Measurements from ENCODE around the gene NEK11. TPM values are rescaled to one million over a fixed set of nuclear protein-coding genes. Genes with fewer than 3 reads are reported as not detected.

The NEK11 gene
- polyA plus RNA-seq, 1 of the 3 experiments (the other 2 are of a cell fraction) = 4.7 TPM

- no peak for TF ChIP-seq FOSL2 (IDR thresholded peaks at IDR 0.05; ENCODE audit: borderline replicate concordance, low read depth)
- TF ChIP-seq RFX5 (IDR thresholded peaks at IDR 0.05; ENCODE audit: low read length) = no peak
- TF ChIP-seq MEF2A (IDR thresholded peaks at IDR 0.05; ENCODE audit: borderline replicate concordance, low read depth) = no peak
- no peak for TF ChIP-seq USF2 (IDR thresholded peaks at IDR 0.05; ENCODE audit: borderline replicate concordance, low read depth, low read length)
- TF ChIP-seq YY1 (IDR thresholded peaks at IDR 0.05; ENCODE audit: low read depth) = no peak
- TF ChIP-seq GATA2 (CRISPR knock-in tag; IDR thresholded peaks at IDR 0.05) = no peak
- TF ChIP-seq RCOR1 (IDR thresholded peaks at IDR 0.05; ENCODE audit: low read length) = no peak
- no peak for TF ChIP-seq FOXJ3 (CRISPR knock-in tag; IDR thresholded peaks at IDR 0.05)
- TF ChIP-seq NFIC (IDR thresholded peaks at IDR 0.05; ENCODE audit: borderline replicate concordance) = no peak
- TF ChIP-seq EZH2phosphoT487 (IDR thresholded peaks at IDR 0.05; ENCODE audit: borderline replicate concordance, low read depth) = no peak
- Histone ChIP-seq H3K4me2 (no peak overlapping the region), H3K9me2 (no peaks in the 10 kb centered on the region), H4K20me1 (ENCODE audit: insufficient read depth) (no peaks in the 10 kb centered on the region), H3K9me3 (no peaks in the 10 kb centered on the region), H3K9ac (no peak overlapping the region), H3K4me3 (ENCODE audit: low read depth in 2 of 2, low read length in 1 of 2) (no peak overlapping the region), H3K36me3 (replicated peaks in 1 of 2; ENCODE audit: control insufficient read depth in 1 of 2, insufficient read depth in 2 of 2, low read length in 1 of 2) (no peaks in the 10 kb centered on the region), H3K27me3 (ENCODE audit: insufficient read depth) (no peaks in the 10 kb centered on the region), H3K79me2 (ENCODE audit: insufficient read depth) (no peaks in the 10 kb centered on the region), H3K27ac (ENCODE audit: low read depth in 2 of 2, low read length in 1 of 2) (no peak overlapping the region), H3F3A (replicated peaks; ENCODE audit: insufficient read depth) (no peaks in the 10 kb centered on the region), H2AFZ (ENCODE audit: low read depth) (no peak overlapping the region), H3K4me1 (ENCODE audit: control insufficient read depth in 1 of 2, insufficient read depth in 2 of 2, low read depth in 1 of 2, low read length in 1 of 2) (0 out of 4 replicates have a peak, but pooled peaks cover 0 to 4% of the 10 kb centered on the region in 2 experiments)
- no peak for DNase-seq
- POLR2A ChIA-PET = no interaction called here
- CTCF ChIA-PET = interaction anchor here (0.8 kb wide), 1 partner anchor 256 kb away, joined by 3 read pairs; no protein-coding TSS in a partner anchor
- WGBS (ENCODE audit: low lambda C conversion rate) = 82% methylated on average over 5 of the region's 5 CpGs
These were observed 197.0 kb downstream of the NEK11 start for GRCh38 chr3:131223373-131224289.

GRCh38 chr3:131224886-131225550 lies 198.3 kb downstream of the NEK11 start:
- H3K27ac ChIP-seq (ENCODE audit: low read depth in 2 of 2, low read length in 1 of 2) = no peak overlapping the region
- no peaks in the 10 kb centered on the region for H3F3A ChIP-seq (replicated peaks; ENCODE audit: insufficient read depth)
- 0 out of 4 replicates have a peak, but pooled peaks cover 0 to 4% of the 10 kb centered on the region in 2 experiments for H3K4me1 ChIP-seq (ENCODE audit: control insufficient read depth in 1 of 2, insufficient read depth in 2 of 2, low read depth in 1 of 2, low read length in 1 of 2)
- no peaks in the 10 kb centered on the region for H3K36me3 ChIP-seq (replicated peaks in 1 of 2; ENCODE audit: control insufficient read depth in 1 of 2, insufficient read depth in 2 of 2, low read length in 1 of 2)
- H3K4me3 ChIP-seq (ENCODE audit: low read depth in 2 of 2, low read length in 1 of 2) = no peak overlapping the region
- H3K9me2 ChIP-seq = no peaks in the 10 kb centered on the region
- no peak overlapping the region for H3K4me2 ChIP-seq
- no peaks in the 10 kb centered on the region for H3K79me2 ChIP-seq (ENCODE audit: insufficient read depth)
- no peaks in the 10 kb centered on the region for H3K27me3 ChIP-seq (ENCODE audit: insufficient read depth)
- H4K20me1 ChIP-seq (ENCODE audit: insufficient read depth) = no peaks in the 10 kb centered on the region
- H2AFZ ChIP-seq (ENCODE audit: low read depth) = no peak overlapping the region
- H3K9ac ChIP-seq = no peak overlapping the region
- H3K9me3 ChIP-seq = no peaks in the 10 kb centered on the region
- ChIA-PET POLR2A (no interaction called here), CTCF (no interaction called here)
- 80% methylated on average over 5 of the region's 5 CpGs for WGBS (ENCODE audit: low lambda C conversion rate)
- no peak for DNase-seq
- TF ChIP-seq SMC3 (IDR thresholded peaks at IDR 0.05; ENCODE audit: low read depth, low read length) (no peak), EP300 (IDR thresholded peaks at IDR 0.05; ENCODE audit: borderline replicate concordance in 1 of 2, low read depth in 1 of 2, low read length in 1 of 2) (no peak), CTCF (IDR thresholded peaks at IDR 0.05) (no peak), IRF3 (IDR thresholded peaks at IDR 0.05; ENCODE audit: low read depth, low read length) (no peak), REST (IDR thresholded peaks at IDR 0.05; ENCODE audit: low read depth, low read length) (no peak), USF1 (IDR thresholded peaks at IDR 0.05; ENCODE audit: borderline replicate concordance, low read depth) (no peak)

Measured in SK-N-SH (cell line).